Heart left ventricle (tissue), 13 donors: Measurements from ENCODE around the gene STX10.

Source experiments
- POLR2A ChIP-seq, 2 donors: fragments of 450-650 bp; IDR thresholded peaks; one replicate each; pipeline ENCODE4 v1.6.1; 2017; ENCODE audit warnings: antibody characterized with exemption in 2 of 2, mild to moderate bottlenecking in 2 of 2, moderate library complexity in 2 of 2
- TF ChIP-seq, protein P1 (sequence below), 12 donors: fragments of 200-600 bp; sonication (generic) in 4 of 12; IDR thresholded peaks; one replicate each; pipeline versions ENCODE4 v1.5.0 to v1.8.0; 2018 to 2022; ENCODE audit warnings: antibody characterized with exemption in 12 of 12, mild to moderate bottlenecking in 5 of 12
- donor health status: ischemic (EF 13 %, LVEDD 7.1; RV severe dilation, severe dysfunction).
- donor health status: DM: no; HTN: yes; CAD: no.
- donor health status: DM: no; HTN: no; CAD: no.
- donor health status: ischemic (EF 25% LVEDD 6.9; RV normal size, moderate dysfunction).
- donor health status: ischemic (EF 25% LVEDD 5.7; RV mildly dilated, moderate dysfunction).
- donor health status: ischemic (EF 35%, LVEDD 5.7; RV mildly dilated, moderate dysfunction).
- donor health status: nonischemic (EF 11% LVEDD 7.7; RV severe dilation, severe dysfunction).
- donor health status: DM: yes; HTN: yes; CAD: no.
- donor health status: PGD.
- donor health status: ischemic (EF 29% LVEDD 5.4; RV normal size, mild dysfunction).
- donor health status: nonischemic (EF 23%, LVEDD 6.1; RV moderate dilation, normal function).

DNA sequence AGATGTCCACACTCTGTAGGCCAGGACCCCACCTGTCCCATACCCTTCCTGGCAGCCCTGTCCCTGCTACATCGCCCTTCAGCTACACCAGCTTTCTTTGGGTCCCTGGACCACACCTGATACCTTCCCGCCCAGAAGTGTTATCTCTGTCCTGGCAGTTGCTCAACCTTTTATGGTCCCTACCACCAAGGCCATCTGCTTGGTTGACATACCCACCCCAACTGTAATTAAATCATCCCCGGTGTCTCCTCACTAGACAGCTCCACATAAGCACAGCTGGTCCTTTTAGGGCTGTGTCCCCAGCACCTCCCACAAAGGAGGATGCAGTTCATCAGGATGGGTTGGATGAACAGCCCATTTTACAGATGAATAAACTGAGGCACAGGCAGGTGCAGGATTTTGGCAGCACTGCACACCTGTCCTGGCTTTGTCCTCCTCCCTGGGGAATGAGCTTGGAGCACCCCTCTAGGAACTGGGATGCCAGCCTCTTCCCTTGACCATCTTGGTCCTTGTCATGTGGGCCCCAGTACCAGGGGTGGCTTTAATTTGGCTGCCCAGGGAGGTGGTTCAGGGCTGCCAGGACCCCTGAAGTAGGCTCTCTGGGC is 19.2 kb downstream of the STX10 start:
- TF ChIP-seq, protein P1, sequence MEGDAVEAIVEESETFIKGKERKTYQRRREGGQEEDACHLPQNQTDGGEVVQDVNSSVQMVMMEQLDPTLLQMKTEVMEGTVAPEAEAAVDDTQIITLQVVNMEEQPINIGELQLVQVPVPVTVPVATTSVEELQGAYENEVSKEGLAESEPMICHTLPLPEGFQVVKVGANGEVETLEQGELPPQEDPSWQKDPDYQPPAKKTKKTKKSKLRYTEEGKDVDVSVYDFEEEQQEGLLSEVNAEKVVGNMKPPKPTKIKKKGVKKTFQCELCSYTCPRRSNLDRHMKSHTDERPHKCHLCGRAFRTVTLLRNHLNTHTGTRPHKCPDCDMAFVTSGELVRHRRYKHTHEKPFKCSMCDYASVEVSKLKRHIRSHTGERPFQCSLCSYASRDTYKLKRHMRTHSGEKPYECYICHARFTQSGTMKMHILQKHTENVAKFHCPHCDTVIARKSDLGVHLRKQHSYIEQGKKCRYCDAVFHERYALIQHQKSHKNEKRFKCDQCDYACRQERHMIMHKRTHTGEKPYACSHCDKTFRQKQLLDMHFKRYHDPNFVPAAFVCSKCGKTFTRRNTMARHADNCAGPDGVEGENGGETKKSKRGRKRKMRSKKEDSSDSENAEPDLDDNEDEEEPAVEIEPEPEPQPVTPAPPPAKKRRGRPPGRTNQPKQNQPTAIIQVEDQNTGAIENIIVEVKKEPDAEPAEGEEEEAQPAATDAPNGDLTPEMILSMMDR (IDR thresholded peaks at IDR 0.05), result no peak
- TF ChIP-seq POLR2A (IDR thresholded peaks at IDR 0.05), result no peak
